HK-2 (cell line): ENCODE data around the gene CLPTM1L.
"Not testable (repeated sequence)": the region's sequence is repeated elsewhere in the genome, so short reads cannot be mapped to it uniquely, and the experiment has no call there.

Experiments
- DNase-seq: peaks from one replicate; pipeline ENCODE4 v3.0.0-alpha.2; 2018; ENCODE audit not compliant: unreplicated experiment

The CLPTM1L gene

DNA sequence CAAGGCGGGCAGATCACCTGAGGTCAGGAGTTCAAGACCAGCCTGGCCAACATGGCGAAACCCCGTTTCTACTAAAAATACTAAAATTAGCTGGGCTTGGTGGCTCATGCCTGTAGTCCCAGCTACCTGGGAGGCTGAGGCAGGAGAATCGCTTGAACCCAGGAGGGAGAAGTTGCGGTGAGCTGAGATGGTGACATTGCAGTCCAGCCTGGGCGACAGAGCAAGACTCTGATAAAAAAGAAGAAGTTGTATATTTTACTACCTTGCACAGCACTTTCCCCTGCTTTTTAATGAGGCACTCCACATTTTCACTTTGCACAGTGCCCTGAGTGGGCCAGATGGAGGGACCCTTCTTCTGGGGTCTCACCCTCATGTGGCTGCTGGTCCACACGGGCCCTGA is 15.5 kb upstream of the CLPTM1L start:
- not testable (repeated sequence) for DNase-seq

DNA sequence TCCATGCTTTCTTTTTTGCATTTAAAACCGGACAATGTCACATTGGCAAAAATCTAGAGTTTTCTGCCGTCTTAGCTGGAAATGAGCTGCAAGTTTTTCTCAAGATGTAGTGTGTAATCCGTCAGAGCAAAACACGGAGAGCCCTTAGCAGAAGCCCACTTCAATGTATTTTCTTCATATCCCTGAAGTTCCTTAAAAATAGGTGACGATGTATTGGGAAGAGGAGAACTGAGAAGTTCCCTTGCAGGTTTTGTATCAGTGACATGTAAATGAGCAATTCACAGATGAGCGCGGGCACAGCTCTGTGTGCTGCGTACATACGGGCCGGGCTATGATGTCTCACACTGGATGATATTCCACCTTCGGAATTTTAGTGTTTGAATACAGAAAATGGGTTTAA is 14.8 kb upstream of the CLPTM1L start:
- DNase-seq: no peak

DNA sequence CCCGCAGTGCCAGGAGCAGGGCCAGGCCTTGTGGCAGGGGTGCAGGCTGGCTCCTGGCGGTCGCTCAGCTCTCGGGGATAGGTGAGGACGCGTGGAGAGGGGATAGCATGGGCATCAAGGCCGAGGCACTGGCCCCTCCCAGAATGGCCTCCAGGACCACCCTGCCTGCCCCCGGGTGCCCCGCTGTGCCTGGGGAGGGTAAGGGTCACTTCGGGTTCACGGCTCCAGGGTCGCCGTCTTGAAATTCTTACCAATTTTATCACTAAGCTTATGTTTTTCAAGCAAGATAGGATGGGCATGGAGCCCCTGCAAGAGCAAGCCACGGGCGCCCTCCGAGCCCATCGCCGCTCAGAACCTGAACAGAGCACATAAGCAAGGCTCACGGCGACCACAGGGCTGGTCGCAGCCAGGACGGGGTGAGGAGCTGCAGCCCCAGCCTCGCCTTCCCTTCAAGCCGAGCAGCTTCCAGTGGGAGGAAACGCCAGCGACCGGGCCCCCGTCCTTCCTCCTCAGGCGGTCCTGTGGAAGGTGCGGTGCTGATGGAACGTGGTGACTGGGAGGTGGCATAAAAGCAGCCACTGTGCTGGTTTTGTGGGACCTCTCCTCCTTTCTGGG is 14.2 kb upstream of the CLPTM1L start:
- DNase-seq: no peak

DNA sequence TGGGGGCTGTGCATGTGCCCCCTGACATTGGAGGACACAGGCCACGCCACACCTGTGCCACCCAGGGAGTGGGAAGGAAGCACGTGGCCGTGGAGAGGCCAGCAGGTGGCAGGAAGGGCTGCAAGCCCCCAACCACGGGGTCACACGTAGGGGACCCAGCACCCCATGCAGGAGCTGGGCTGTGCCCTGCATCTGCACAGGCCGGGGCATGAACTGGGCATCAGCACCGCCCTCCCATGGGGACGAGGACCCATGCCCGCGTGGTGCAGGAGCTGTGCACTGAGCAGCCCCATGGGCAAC is 13.8 kb upstream of the CLPTM1L start:
- no peak for DNase-seq

DNA sequence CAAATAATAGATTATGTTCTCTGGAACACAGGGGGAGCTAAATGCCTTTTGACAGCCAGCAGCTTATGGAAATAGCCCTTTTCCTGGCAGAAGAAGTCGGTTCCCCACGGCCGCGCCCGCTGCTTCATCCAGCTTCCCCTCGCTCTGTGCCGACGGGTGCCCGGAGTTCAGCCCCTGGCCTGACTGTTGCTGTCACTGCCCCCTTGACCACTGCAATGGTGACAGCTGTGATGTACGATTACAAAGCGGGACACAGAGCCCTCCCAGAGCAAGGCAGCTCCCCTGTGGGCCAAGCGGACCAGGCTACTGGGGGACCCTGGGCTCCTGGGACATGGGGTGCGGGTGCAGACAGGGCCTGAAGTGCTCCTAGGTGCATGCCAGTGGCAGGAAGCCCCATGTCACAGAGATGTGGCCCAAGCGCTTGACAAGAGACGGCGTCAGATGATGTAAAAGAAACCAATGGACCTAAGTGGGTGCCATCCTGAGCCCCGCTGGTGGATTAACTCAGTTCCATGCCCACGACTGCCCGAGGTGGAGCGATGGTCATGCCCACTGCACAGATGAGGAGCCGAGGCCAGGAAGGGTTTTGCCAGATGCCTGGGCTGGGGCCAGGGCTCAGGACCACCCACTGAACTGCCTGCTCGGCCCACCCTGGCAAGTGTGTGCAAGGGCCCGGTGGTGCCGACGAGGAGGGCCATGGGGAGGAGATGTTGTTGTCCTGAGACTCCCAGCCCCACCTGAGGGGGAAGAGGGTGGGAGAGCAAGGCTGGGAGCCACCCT is 13.2 kb upstream of the CLPTM1L start:
- DNase-seq: no peak

DNA sequence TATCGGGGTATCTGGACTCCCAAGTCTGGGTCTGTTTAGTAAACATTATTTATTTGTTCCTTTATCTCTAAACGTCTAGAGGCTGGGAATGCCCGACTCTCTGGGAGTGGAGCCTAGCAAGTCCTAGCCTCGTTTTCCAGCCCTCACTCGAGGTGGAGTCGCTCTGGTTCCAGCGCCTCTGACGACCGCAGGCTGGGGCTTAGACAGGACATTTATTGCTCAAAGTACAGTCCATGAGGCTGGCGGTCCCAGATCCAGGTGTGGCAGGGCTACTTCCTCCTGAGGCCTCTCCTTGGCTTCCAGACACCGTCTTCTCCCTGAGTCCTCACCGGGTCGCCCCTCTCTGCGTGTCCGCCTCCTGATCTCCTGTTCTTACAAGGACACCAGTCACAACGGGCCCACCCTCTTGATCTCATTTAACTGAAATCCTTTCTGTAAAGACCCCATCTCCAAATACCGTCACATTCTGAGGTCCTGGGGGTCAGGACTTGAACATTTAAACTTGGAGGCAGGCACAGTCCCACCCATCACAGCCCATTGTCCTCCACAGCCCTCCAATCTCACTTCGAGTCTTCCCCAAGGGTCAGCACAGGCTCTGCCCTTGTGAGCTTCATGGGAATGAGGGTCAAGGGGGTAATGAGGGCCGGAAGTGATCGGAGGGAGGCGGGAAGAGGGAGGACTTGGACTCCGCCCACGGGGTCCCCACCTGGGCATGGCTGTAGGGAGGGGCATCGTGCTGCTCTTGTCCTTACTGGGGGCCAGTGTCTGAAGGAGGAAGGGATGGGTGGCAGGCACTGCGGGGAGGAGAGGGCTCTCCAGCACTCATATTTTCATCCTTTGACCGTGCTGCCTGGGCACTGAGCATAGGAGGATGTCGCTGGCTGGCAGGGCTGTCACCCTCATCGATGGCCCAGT is 12.2 kb upstream of the CLPTM1L start:
- DNase-seq: no peak

DNA sequence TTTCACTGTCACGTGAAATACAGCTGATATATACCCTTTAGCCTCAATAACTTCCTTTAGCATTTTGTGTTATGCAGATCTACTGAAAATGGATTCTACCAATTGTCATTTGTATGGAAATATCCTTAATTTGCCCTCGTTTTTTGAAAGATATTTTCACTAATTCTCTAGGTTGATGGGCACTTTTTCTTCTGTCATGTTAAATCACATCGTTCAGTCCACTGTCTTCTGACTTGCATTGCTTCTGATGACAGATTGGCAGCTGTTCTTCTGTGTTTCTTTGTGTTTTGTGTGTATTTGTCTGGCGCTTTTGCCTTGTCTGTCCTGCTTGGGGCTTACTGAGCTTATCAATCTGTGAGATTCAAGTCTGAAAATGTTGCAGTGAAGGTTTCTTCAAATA is 9.7 kb upstream of the CLPTM1L start:
- no peak for DNase-seq

DNA sequence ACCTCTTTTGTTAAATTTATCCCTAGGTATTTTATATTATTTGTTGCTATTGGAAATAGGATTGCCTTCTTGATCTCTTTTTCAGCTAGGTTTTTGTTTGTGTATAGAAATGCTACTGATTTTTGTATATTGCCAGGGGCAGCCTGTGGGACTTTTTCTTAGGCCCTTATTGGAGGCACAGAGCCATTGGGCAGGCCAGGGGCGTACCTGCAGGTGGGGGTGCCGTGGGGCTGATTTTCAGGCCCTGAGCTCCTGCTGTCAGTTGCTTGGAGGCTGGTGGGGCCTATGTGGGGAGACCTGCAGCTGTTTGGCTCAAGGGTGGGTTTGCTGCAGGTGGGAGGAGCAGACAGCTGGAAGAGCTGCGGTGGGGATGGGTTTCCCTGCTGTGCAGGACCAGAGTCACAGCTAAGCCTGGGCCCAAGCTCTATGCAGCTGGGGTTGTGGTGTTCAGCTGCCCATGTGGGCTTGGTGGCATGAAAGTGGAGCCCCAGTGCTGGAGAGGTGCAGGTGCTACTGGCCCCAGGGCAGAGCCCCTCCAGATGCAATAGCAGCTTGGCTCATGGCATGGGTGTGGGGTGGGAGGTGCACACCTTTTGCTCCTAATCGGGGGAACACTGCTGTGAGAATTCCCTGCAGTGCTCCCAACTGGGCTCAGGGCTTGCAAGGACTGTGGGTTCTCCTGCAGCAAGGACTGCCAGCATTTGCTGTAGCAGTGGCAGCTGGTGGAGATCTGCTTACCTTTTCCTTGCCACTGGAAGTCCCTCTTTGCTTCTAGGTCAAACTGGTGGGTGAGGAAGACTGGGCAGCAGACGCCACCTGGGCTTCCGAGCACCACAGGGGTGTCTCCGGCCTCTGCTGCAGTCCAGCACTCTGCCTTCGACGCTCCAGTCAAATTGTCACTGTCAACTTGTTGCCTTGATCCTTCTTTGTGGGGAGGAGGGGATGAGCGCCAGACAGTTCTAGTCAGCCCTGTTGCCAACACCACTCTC is 7.6 kb upstream of the CLPTM1L start:
- no peak for DNase-seq

DNA sequence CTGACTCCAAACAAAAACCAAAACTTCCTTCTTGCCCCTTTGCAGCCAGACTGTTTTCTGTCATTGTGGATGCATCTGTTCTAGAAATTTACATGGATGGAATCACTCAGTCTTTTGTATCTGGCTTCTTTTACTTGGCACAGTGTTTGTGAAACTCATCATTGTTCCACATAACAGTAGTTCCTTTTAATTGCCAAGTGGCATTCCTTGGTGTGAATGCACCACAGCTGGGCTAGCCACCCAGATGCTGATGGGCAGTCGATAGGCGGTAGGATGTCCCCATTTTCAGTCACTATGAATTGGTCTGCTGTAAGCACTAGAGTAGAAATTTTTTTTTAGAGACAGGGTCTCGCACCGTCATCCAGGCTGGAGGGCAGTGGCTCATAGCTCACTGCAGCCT is 6.3 kb upstream of the CLPTM1L start:
- no peak for DNase-seq

DNA sequence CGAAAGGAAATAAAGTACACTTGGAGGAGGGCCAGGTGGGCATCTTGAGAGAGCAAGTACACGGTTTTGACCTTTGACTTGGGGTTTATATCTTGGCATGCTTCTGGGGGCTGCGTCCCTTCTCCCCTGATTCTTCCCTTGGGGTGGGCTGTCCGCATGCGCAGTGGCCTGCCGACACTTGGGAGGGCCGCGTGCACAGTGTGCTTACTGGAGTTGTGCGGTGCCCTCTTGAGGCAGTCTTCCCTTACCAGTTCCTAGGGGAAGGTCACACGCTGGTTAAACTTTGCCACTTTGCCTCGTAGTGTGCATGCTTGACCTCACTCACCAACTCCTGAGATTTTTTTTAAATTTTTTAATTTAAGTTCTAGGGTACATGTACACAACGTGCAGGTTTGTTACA is 4.3 kb upstream of the CLPTM1L start:
- DNase-seq: no peak

DNA sequence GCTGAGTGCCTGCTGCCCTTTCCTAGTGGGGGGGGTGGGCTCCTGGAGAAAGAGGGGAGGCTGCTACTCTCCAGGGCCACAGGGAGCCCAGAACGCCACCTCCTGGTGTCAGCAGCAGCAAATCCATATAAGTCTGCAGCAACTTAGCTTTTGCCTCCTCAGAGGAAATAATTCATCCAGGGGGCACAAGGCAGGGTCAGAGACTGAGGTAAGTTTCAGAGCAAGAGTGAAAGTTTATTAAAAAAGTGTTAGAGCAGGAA is 4.0 kb upstream of the CLPTM1L start:
- DNase-seq: no peak

DNA sequence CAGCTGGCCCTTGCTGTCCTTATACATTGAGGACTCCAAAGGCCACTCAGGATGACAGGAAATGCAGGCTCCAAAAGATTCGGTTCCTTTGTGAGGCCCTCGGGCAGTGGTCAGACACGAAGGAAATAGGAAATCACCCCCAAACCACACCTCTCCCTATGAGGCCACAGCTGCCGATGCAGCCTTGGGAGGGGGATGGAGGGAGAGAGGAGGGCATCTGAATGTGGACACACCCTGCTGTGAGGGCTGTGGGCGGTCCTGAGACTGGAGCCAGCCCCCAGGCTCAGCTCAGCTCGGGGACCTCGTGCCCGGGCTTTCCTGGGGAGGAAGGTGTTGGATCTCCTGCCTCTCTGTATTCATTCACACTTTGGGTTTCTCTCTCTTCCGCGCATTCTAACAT is 2.7 kb upstream of the CLPTM1L start:
- no peak for DNase-seq

DNA sequence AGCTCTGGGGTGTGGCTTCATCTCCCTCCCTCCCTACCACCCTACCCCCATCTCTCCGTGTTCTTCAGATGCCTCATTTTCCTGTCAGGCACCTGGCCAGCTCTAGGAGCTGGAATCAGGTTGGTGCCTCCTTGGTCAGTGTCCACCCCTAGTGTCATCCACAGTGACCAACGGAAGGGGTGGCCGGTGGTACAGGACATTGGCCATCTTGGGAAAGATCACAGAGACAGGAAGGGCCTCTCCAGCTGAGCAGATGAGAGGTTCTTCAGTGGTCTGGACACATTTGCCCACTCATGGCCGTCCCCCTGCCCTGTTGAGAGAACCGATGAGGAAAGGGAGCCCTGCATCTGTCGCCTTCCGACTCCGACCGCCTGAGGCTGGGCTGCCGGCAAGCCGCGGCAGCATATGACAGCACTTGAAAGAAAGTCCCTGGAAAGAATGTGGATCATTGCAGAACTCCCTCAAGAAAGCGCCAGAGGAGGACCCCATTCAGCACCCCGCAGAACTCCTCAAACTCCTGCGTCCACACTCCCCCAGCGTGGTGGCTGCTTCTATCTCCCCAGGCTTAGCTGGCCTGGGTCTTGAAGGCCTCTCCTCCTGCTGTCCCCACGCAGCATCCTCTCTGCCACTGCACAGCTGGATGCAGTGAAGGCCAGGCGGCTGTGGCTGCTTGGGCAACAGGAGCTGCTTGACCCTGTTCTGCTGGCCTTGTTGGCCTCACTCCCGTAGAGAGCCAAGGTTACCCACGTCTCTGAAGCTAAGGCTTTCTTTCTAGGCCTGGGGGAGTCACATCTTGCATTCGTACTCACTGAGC is 1.9 kb upstream of the CLPTM1L start:
- DNase-seq: no peak

DNA sequence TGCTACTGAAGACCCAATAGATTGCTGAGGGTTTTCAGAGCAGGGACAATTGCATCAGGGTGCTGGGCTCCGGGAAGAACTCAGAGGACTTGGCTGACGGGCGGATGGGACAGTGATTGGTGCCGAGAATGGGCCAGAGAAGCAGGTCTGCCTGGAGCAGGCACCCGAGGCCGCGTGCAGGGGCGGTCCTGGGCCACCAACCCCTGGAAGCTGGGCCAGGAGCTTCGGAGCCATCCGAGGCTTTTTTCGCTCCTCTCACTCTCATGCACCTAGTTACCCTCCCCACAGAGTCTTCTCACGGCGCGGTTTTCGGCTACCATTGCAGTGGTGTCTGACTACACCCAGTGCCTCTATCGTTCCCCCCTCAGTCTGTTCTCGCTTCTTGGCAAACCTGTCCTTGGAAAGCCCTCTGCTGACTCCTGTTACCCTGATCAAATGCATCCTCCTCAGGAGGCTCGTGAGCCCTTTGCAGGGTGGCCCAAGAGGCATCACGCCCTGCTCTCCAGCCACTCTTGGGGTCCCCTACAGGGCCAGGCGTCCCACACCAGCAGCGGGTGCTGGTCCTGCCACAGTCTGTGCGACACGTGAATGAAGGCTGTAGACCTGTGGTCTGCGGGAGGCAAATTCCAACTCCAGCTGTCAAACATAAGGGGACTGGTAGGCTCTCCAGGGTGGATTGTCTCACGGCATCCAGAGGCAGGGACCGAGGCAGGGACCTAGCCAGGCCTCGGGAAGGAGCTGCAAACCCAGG is 1.2 kb upstream of the CLPTM1L start:
- no peak for DNase-seq

DNA sequence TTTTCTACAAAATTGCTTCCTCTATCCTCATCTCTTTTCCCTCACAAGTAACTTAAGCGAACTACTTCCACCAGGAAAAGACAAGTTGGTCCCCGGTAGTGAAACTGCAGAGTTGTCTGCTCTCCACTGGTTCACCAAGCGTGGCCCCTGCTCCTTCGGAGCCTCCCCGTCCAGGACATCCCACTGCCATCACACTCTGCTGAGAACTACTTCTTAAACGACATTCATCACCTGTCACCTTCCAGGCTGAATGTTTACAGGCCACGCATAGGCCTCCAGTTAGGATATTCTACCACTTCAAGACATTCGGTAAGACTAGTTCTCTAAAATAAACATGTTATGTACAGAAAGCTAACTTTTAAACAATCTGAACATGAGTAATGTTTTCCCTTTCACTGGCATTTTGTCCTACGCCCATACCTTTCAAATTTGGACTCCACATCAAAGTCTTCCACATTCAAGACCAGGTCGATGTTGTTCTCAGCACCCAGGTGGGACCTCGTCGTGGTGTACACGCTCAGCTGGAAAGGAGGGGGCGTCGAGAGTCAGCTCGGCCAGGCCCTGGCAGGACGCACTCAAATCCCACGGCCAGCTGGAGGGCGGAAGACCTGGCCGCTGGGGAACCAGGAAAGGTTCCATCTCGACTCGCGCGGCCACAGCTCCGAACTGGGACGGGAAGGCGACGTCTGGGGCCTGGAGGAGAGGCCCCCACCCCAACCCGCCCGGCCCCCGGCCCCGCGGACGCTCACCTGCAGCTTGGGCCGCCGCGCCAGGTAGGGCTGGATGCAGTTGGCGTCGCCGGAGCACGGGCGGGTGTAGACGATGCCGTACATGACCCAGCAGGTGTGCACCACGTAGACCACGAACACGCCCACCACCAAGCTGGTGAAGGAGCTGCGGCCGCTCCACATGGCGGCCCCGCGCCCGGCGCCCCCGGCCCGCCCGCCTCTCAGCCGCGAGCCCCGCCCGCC is 683 bp downstream of the CLPTM1L start:
- peak; percentile 22 for DNase-seq

DNA sequence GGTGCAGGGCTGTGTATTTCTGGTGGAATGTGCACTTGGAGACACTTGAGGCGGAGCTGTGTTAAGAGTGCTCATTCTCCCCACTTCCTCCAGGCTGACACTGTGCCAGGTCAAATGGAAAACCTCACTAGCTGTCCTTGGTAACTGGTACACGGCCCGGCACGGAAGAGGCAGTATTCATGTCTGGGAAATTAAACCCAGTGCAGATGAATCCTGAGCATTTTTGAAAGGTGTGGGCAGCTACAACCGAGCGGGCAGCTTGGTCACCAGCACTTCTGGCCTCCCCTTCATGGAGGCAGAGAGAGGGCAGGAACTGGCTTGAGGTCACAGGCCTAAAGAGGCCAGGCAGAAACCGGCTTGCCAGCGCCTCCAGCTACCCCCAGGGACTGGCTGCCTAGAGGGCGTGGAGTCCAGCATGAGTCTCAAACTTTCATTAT is 1.6 kb downstream of the CLPTM1L start:
- peak; percentile 68 for DNase-seq

DNA sequence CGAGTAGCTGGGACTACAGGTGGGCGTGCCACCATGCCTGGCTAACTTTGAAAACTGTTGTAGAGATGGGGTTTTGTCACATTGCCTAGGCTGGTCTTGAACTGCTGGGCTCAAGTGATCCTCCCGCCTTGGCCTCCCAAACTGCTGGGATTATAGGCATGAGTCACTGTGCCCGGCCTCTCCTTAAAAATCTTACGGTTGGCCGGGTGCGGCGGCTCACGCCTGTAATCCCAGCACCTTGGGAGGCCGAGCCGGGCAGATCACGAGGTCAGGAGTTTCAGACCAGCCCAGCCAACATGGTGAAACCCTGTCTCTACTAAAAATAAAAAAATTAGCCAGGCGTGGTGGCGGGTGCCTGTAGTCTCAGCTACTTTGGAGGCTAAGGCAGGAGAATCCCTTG is 2.2 kb downstream of the CLPTM1L start:
- DNase-seq: peak; percentile 62

DNA sequence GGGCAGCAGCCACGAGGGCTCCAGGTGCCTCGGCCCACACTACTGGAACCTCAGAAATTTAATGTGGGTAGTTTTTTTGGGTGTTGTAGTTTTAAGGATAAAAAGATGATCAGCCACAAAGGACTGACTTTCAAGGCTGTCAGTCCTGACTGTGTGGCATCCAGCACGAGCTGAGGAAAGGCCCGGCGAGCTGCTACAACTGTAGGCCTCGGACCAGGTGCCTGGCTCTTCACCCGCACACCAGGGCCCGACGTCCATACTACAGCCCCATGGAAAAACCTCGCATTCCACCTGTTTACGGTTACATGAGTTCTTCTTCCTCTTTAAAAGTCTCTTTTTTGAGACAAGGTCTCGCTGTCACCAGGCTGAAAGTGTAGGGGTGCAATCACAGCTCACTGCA is 2.6 kb downstream of the CLPTM1L start:
- DNase-seq: no peak

DNA sequence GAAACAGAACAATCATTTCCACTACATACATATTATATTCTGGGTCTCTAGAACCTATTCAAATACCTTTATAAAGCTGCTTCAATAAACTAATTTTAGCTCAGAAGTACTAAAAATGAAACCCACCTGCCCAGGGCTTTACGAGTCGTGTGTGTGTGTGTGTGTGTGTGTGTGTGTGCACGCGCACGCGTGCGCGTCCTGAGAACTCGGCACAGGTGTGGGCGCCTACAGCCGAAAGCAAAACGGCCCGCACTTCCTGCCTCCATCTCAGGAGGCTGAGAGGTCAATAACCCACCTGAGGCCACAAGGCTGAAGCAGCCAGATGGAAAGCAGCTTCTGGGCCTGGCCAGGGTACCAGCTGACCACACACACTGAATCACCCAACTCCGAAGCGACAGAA is 3.0 kb downstream of the CLPTM1L start:
- no peak for DNase-seq
